Esophagus squamous epithelium (tissue), 4 donors: ENCODE data around the gene RTL10.

Experiments
- CTCF ChIP-seq, 6 experiments: fragments of 450-650 bp in 4 of 6; fragments of 200-600 bp in 2 of 6; sonication (generic) in 2 of 6; IDR thresholded peaks; one replicate each; pipeline ENCODE4 v1.5.1; 2016 to 2019; ENCODE audit warnings: antibody characterized with exemption in 6 of 6, mild to moderate bottlenecking in 4 of 6, moderate library complexity in 4 of 6
- POLR2A ChIP-seq, 4 donors: fragments of 450-650 bp; IDR thresholded peaks; one replicate each; pipeline ENCODE4 v1.6.1; 2017; ENCODE audit warnings: antibody characterized with exemption in 4 of 4, mild to moderate bottlenecking in 4 of 4, moderate library complexity in 3 of 4

GRCh38 chr22:19865141-19865829, 10.6 kb upstream of the RTL10 start:
- TF ChIP-seq CTCF (IDR thresholded peaks at IDR 0.05) (no peak), POLR2A (IDR thresholded peaks at IDR 0.05) (no peak)
